Measurements from ENCODE around the gene BTN1A1.
"Not testable (repeated sequence)": the region's sequence is repeated elsewhere in the genome, so short reads cannot be mapped to it uniquely, and the experiment has no call there.

BTN1A1 gene

DNA sequence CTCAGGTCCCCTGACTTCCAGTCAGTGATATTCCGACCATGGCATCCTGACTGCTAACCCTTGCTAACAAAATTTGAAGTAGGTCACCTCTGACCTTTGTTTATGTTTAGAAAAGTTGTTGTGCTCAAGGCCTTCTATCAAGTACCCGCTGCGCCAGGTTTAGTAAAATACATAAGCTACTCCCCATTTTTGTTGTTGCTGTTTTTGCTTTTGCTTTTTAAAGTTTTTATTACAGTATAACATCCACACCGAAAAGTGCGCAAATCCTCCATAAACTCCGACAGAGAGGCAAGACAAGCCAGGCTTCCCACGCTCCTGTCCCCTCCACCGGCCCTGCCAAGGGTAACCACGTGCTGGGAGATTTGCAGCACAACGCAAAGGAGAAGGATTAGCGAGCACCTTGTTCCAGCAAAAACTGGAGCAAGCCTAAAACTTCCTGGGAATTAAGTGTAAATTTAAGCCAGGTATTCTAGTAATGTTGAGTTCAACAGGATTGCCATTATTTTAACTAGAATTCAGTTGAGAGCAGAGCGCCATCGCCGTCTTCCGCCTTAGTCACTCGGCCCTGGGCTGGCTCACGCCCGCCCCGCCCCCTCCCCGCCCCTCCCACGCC, 20.2 kb downstream of the BTN1A1 start:
- Histone ChIP-seq H3K9me3 (ENCODE audit: severe bottlenecking) (no peaks in the 10 kb centered on the region), H3K36me3 (no peaks in the 10 kb centered on the region), H3K27ac (peak overlapping the region; percentile 92), H3K4me3 (ENCODE audit: low read depth, low read length) (peak overlapping the region; percentile 53), H3K27me3 (ENCODE audit: insufficient read depth, low read depth, severe bottlenecking) (no peaks in the 10 kb centered on the region)
- TF ChIP-seq, protein P1, sequence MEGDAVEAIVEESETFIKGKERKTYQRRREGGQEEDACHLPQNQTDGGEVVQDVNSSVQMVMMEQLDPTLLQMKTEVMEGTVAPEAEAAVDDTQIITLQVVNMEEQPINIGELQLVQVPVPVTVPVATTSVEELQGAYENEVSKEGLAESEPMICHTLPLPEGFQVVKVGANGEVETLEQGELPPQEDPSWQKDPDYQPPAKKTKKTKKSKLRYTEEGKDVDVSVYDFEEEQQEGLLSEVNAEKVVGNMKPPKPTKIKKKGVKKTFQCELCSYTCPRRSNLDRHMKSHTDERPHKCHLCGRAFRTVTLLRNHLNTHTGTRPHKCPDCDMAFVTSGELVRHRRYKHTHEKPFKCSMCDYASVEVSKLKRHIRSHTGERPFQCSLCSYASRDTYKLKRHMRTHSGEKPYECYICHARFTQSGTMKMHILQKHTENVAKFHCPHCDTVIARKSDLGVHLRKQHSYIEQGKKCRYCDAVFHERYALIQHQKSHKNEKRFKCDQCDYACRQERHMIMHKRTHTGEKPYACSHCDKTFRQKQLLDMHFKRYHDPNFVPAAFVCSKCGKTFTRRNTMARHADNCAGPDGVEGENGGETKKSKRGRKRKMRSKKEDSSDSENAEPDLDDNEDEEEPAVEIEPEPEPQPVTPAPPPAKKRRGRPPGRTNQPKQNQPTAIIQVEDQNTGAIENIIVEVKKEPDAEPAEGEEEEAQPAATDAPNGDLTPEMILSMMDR (IDR thresholded peaks at IDR 0.05; ENCODE audit: low read depth, low read length) = no peak
- peak; percentile 89 for DNase-seq

DNA sequence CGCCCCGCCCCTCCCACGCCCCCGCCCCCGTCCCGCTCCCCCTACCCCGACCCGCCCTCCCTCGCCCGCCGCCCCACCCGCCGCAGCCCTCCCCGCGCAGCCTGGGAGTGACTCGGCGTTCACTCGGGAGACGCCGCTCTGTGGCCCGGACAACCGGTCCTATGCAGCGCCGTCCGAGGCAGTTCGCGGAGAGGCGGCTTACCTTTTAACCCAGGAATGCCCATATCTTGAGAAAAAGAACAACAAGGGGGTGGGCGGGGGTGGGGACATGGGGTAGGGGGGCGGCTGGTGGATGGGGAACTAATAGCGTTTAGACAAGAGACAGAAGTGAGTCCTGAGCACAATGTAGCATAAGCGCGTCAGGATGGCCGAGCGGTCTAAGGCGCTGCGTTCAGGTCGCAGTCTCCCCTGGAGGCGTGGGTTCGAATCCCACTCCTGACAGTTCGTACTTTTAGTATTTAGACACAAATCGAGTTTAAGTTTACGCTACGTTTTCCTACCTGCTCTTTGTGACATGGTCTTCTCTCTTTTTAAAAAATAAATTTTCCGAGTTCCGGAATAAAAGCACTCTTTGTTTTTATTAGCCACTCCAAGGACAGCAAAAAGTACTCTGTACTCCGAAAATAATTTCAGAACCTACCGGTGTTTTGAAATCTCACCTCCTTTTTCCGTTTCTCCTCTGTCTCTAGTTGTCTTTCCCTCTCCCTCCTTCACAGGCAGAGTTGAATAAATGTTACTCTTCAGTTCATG, 20.9 kb downstream of the BTN1A1 start:
- Histone ChIP-seq H3K27me3 (ENCODE audit: insufficient read depth, low read depth, severe bottlenecking) (no peaks in the 10 kb centered on the region), H3K27ac (peak overlapping the region; percentile 92), H3K9me3 (ENCODE audit: severe bottlenecking) (no peaks in the 10 kb centered on the region), H3K36me3 (no peaks in the 10 kb centered on the region), H3K4me3 (ENCODE audit: low read depth, low read length) (peak overlapping the region; percentile 37)
- TF ChIP-seq, protein P1 (IDR thresholded peaks at IDR 0.05; ENCODE audit: low read depth, low read length) = no peak
- DNase-seq = peak; percentile 93

DNA sequence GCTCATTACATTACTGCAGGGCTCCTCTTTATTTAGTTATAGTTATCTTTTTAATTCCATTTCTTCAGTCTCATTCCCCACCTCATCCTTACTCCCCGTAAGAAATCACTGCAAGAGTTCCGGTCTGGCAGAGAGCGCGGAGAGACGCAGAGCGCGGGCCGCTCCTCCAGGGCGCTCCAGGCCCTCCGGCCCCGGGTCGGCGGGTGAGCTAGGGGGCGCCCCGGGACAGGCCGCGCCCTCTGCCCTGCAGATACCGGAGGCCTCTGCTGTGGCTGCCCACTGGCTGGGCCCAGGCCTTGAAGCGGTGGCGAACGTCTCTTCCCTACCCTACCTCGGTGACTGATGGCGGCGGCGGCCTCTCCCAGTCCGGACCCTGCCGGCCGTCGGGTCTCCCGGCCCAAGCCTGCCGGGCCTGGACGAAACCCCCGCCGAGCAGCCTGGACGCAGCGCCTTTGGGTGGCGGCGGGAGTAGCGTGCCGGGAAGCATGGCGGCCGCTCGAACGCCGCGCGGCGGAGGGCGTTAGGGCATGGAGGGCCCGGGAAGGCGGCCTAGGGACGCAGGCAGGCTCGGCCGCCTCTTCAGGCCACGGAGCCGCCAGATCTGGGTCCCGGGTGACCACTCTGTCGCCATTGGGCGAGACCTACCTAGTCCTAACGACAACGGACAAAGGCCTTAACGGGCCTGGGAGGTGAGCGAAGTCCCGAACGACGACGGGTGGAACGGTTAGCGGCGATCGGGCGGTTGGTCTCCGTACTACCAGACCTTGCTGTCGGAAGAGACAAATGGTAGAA, 21.7 kb downstream of the BTN1A1 start:
- TF ChIP-seq, protein P1 (IDR thresholded peaks at IDR 0.05; ENCODE audit: low read depth, low read length) = no peak
- DNase-seq = no peak
- Histone ChIP-seq H3K4me3 (ENCODE audit: low read depth, low read length) (peak overlapping the region; percentile 37; the same call in 1 of the 2 replicates), H3K36me3 (no peaks in the 10 kb centered on the region), H3K27ac (peak overlapping the region; percentile 2; the same call in 1 of the 2 replicates), H3K9me3 (ENCODE audit: severe bottlenecking) (no peaks in the 10 kb centered on the region), H3K27me3 (ENCODE audit: insufficient read depth, low read depth, severe bottlenecking) (no peaks in the 10 kb centered on the region)

DNA sequence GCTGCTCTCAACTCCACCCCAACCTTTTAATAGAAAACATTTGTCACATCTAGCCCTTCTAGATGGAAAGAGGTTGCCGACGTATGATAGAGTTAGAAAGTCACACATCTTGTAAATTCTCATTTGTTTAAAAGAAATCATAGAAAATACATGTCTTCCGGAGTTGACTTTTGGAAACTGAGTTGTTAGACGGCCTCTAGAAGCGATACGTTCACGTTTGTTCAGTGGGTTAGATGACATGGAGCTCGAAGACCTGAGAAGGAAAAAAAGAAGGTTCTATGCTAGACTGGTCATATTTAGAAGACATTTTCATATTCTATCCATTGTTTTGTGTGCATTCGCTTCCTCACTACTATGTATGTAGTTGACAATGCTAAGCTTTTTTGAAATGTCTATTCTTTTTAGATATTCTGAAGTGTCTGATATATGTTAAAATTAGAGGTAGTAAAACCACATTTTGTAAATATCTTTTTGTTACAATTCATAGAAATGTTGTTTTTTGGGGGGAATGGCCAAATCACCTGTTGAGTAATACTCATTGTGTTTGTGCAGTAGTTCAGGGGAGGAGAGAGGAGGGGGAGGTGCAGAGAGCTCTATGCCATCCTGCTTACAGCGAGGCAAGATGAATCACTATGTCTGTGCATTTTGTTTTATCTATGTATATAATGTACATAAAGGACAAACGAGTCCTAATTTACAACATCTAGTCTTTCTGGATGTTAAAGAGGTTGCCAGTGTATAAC, 22.6 kb downstream of the BTN1A1 start:
- not testable (repeated sequence) for H3K36me3 ChIP-seq; H3K27ac ChIP-seq; H3K4me3 ChIP-seq (ENCODE audit: low read depth, low read length); DNase-seq; H3K27me3 ChIP-seq (ENCODE audit: insufficient read depth, low read depth, severe bottlenecking); H3K9me3 ChIP-seq (ENCODE audit: severe bottlenecking)

DNA sequence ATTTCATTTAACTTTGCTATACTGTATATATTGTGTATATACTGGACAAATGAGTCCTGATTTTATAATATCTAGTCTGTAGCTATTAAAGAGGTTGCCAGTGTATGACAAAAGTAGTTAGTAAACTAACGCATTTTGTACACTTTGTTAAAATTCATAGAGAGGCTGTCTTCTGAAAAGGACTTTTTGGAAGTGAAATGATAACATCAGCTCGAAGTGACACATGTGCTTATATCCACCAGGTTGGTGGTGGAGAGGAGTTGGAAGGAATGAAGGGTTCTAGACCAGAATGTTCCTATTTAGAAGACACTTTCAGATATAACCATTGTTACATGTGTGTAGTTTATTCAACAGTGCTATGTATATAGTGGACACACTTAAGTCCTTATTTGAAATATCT, 24.2 kb downstream of the BTN1A1 start:
- H3K36me3 ChIP-seq; H3K27me3 ChIP-seq (ENCODE audit: insufficient read depth, low read depth, severe bottlenecking); H3K27ac ChIP-seq; H3K9me3 ChIP-seq (ENCODE audit: severe bottlenecking); H3K4me3 ChIP-seq (ENCODE audit: low read depth, low read length); DNase-seq: not testable (repeated sequence)

DNA sequence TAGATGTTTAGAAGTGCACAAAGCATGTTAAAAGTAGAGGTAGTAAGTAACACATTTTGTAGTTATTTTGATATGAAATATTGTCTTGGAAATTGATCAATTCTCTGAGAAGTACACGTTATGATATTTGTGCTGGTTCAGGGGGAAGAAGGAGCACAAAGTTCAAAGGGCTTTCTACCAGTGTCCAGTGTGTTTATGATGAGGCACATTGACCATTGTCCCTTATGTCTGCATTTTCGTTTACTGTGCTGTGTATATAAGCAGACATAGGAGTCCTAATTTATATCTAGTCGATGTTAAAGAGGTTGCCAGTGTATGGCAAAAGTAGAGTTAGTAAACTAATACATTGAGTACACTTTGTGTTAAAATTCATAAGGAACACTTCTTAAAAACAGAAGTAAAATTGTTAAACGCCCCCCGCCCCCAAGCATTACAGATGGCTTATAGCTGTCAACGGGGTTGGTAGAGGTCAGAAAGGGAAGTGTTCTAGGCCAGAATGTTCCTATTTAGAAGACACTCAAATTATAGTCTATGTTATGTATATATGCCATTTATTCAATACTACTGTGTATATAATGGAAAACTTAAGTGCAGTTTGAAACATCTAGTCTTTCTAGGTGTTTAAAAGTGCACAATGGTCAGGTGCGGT, 24.7 kb downstream of the BTN1A1 start:
- no peak for DNase-seq
- Histone ChIP-seq H3K27me3 (ENCODE audit: insufficient read depth, low read depth, severe bottlenecking) (no peaks in the 10 kb centered on the region), H3K4me3 (ENCODE audit: low read depth, low read length) (no peak overlapping the region), H3K36me3 (no peaks in the 10 kb centered on the region), H3K27ac (no peak overlapping the region), H3K9me3 (ENCODE audit: severe bottlenecking) (no peaks in the 10 kb centered on the region)
- TF ChIP-seq, protein P1 (IDR thresholded peaks at IDR 0.05; ENCODE audit: low read depth, low read length) = no peak

Data from WERI-Rb-1 (cell line).